MM.1S (cell line): ENCODE results near the gene GALNT7.

Experiments used
- EZH2 ChIP-seq: fragments of 300-600 bp; sonication (generic); optimal IDR thresholded peaks from 2 replicates; pipeline ENCODE3; 2017; ENCODE audit warnings: low read depth, mild to moderate bottlenecking, antibody characterized with exemption, low read length, mixed read lengths
- EZH2phosphoT487 ChIP-seq: fragments of 300-600 bp; sonication (generic); IDR thresholded peaks from 2 replicates; pipeline ENCODE4 v1.6.1; 2018; ENCODE audit warnings: antibody characterized with exemption, low read length
- TF ChIP-seq, protein P1 (sequence below): fragments of 300-600 bp; sonication (generic); IDR thresholded peaks from 2 replicates; pipeline ENCODE4 v1.5.1; 2016; ENCODE audit warnings: antibody characterized with exemption, low read length, mixed read lengths

DNA sequence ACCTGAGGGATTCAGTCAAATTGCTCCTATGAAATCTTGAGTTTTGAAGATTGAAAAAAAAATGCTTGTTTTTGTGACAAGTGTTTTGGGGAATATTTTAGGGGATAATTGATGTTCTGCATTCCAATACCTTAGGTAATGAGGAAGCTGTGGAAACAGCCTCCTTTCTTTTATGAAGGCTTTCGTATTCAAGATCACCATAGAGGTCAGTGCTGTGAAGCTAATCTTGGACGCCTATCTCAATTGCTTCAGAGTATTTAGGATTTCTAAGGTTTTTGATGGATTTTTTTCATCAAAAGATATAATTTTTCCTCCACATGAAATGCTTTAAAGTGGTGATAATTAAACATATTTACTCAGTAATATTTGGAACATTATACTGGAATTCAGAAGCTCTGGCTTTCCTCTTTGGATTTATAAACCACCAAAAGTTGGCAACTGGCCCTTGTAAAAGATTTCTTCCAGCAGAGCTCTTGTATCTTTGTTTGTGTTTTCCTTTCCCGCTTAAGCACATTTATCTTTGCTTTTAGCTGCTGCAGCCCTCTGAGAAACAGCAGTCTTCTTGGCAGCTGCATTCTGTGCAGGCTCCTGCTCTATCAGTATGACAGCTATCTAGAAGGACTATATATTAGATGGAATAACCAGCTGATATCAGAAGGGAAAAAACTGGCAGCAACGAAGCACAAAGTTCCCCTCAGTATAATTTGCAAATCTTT lies 101.9 kb downstream of the GALNT7 start:
- TF ChIP-seq, protein P1, sequence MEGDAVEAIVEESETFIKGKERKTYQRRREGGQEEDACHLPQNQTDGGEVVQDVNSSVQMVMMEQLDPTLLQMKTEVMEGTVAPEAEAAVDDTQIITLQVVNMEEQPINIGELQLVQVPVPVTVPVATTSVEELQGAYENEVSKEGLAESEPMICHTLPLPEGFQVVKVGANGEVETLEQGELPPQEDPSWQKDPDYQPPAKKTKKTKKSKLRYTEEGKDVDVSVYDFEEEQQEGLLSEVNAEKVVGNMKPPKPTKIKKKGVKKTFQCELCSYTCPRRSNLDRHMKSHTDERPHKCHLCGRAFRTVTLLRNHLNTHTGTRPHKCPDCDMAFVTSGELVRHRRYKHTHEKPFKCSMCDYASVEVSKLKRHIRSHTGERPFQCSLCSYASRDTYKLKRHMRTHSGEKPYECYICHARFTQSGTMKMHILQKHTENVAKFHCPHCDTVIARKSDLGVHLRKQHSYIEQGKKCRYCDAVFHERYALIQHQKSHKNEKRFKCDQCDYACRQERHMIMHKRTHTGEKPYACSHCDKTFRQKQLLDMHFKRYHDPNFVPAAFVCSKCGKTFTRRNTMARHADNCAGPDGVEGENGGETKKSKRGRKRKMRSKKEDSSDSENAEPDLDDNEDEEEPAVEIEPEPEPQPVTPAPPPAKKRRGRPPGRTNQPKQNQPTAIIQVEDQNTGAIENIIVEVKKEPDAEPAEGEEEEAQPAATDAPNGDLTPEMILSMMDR, result no peak
- TF ChIP-seq EZH2 (no peak), EZH2phosphoT487 (no peak)
